GM19324 (cell line): ENCODE measurements around the gene ZNF546.
A peak's percentile ranks its signal among the peaks of the same experiment; 100 is the strongest.
"Not testable (repeated sequence)": the region's sequence is repeated elsewhere in the genome, so short reads cannot be mapped to it uniquely, and the experiment has no call there.

Experiments
- ATAC-seq: cut with Tn5 transposase; IDR thresholded peaks from one replicate; pipeline ENCODE4 v1.9.1; 2021; ENCODE audit warnings: mild to moderate bottlenecking, moderate library complexity; ENCODE audit not compliant: unreplicated experiment, low FRiP score

ZNF546 gene

DNA sequence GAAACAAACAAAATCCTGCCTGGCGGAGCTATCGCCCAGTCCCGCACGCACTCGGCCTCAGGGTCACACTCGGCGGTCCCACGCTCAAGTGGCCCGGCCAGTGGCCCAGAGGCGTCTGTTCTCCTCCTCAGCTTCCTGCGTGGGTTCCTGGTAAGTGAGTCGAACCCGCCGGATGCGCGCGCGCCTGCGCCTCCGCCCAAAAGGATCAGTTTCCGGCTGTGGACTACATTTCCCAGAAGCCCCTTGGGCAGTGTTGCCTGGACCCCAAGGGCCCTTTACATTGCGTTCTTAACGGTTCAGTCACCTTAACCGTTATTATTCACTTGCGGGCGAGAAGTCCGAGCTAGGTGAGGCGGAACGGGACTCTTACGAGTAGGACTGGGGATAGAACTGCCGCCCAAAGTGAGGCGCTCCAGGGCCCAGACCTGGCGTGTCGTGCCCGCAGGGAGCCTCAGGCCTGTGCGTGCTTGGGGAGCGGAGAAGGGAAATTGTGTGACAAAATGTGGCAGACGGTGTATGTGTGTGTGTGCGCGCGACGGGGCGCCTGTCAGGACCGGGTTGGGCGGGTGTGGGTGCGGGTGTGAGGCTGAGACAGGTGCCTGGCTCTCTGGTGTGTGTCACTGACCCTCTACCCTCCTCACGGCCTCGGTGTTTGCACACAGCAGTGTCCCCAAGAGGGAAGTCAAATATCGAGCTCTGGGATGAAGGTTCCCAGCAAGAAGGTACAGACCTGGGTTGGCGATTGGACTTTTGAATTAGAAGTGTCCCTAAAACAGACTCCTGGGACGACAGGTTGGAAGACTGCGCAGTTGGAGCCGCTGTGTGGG lies at the start of gene ZNF546:
TSS of gene ZNF546 (plus strand) at position 250 of the 827 bp plus-strand sequence. CDS start 1,267 bp downstream, outside the sequence.
- ATAC-seq, result peak; percentile 89

- no peak for ATAC-seq
Observed at GRCh38 chr19:39949026-39949747, 47.7 kb upstream of the ZNF546 start.

DNA sequence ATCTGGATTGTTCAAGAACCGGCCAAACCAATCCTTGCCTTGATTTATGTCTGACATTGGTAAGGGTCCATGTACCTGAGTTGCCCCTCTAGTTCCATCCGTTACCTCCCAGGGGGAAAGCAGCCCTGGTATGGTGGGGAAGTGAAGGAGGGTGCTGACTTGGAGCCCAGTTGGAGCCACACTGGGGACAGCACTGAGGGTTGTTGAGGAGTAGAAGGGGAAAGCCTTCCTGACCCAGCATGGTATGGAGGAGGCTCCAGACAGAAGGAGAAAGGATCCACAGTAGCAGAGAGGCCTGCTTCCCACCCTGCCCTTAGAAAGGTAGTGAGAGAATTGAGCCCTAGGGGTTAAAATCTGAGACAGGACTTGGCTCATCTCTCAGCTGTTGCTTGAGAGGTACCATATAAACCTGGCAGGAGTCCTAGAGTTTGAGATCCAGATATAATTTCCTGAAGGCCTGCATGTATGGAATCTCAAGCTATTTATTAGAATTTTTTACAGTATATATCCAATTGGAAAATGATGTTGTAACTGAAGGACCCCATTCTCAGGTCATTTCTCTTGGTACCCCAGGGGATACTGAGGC lies 45.7 kb upstream of the ZNF546 start:
- ATAC-seq, result no peak

- ATAC-seq, result no peak
Observed at GRCh38 chr19:39951686-39952085, 45.2 kb upstream of the ZNF546 start.

GRCh38 chr19:39953915-39954314 lies 42.9 kb upstream of the ZNF546 start:
- no peak for ATAC-seq

- not testable (repeated sequence) for ATAC-seq
Observed at GRCh38 chr19:39957886-39958285, 39.0 kb upstream of the ZNF546 start.

- ATAC-seq, result not testable (repeated sequence)
Observed at GRCh38 chr19:39958942-39959341, 37.9 kb upstream of the ZNF546 start.

DNA sequence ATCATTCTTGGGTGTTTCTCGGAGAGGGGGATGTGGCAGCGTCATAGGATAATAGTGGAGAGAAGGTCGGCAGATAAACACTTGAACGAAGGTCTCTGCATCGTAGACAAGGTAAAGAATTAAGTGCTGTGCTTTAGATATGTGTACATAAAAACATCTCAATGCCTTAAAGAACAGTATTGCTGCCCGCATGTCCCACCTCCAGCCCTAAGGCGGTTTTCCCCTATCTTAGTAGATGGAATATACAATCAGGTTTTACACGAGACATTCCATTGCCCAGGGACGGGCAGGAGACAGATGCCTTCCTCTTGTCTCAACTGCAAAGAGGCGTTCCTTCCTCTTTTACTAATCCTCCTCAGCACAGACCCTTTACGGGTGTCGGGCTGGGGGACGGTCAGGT lies 37.5 kb upstream of the ZNF546 start:
- not testable (repeated sequence) for ATAC-seq

GRCh38 chr19:39963898-39964297 lies 33.0 kb upstream of the ZNF546 start:
- ATAC-seq, result no peak

DNA sequence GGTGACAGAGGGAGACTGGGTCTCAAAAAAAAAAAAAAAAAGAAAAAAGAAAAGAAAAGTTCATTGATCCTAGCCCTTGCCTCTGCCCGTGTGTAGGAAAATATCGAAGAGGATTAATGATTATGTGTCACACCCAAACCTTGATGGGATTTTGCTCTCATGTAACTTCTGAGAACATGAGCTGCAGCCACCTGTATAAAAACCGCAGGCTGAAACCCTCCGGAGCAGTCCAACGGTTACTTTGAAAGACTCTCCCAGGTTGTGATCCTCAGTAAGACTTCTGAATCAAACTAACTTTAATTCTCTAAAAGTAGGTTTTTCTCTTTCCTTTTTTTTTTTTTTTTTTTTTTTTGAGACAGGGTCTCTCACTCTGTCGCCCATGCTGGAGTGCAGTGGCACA lies 30.2 kb upstream of the ZNF546 start:
- ATAC-seq, result no peak

DNA sequence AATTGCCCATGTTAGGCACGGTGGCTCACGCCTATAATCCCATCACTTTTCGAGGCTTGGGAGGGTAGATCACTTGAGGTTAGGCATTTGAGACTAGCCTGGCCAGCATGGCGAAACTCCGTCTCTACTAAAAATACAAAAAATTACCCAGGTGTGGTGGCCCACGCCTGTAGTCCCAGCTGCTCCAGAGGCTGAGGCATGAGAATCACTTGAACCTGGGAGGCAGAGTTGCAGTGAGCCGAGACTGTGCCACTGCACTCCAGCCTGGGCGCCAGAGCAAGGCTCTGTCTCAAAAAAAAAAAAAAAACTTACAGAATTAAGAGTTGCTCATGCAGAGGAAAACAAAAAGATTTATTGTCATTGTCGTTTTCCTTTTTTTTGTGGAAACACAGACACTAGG lies 29.3 kb upstream of the ZNF546 start:
- no peak for ATAC-seq

DNA sequence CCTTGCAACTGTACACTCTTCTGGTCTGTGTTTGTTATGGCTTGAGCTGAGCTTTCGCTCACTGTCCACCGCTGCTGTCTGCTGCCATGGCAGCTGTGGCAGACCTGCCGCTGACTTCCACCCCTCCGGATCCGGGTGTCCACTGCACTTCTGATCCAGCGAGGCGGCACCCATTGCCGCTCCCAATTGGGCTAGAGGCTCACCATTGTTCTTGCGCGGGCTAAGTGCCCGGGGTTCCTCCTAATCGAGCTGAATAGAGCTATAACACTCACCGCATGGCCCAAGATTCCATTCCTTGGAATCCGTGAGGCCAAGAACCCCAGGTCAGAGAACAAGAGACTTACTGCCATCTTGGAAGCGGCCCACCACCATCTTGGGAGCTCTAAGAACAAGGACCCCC lies 28.1 kb upstream of the ZNF546 start:
- no peak for ATAC-seq

GRCh38 chr19:39969266-39969665 lies 27.6 kb upstream of the ZNF546 start:
- no peak for ATAC-seq

DNA sequence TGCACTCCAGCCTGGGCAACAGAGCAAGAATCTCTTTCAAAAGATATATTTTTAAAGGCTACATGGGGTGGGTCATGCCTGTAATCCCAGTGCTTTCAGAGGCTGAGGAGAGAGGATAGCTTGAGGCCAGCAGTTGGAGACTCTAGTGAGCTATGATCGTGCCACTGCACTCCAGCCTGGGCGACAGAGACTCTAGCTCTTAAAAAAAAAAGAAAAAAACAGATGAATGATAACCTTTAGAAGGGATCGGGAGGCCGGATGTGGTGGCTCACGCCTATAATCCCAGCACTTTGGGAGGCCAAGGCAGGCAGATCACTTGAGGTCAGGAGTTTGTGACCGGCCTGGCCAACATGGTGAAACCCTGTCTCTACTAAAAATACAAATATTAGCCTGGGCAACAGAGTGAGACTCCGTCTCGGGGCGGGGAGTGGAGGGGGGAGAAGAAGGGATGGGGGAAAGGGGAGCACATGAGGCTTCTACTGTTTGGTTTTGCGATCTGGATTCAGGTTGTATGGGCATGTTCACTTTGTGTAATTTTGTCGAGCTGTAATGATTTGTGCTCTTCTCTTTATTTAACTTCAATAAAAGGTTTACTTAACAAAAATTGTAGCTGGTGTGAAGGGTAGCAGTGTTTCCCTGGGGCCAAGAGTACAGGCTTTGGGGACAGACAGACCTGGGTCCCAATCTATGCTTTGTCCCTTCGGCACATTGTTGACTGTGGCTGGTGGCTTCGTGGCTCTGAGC lies 27.0 kb upstream of the ZNF546 start:
- no peak for ATAC-seq

- no peak for ATAC-seq
Observed at GRCh38 chr19:39970425-39970674, 26.5 kb upstream of the ZNF546 start.

- ATAC-seq, result peak; percentile 97
Observed at GRCh38 chr19:39970675-39971379, 26.0 kb upstream of the ZNF546 start, which contains the start of gene PSMC4. PSMC4 (plus strand) TSS chr19:39971165; CDS start chr19:39971203, 38 bp downstream.

- ATAC-seq, result no peak
Observed at GRCh38 chr19:39971380-39972035, 25.4 kb upstream of the ZNF546 start.

- no peak for ATAC-seq
Observed at GRCh38 chr19:39974377-39975155, 22.3 kb upstream of the ZNF546 start.

DNA sequence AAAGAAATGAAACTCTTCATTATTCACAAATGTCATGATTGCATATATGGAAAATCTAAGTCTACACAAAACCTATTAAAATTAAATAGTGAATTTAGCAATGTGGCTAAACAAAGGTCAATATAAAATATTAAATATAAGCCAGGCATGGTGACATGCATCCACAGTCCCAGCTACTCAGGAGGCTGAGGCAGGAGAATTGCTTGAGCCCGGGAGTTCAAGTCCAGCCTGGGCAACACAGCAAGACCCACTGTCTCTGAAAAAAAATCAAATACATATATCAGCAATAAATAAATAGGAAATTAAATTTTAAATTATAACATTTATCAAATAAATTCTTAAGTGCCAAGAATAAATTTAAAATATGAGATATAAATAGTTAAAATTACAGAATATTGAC lies 14.0 kb upstream of the ZNF546 start:
- ATAC-seq, result no peak
